ENCODE measurements around the gene ARMC2. TPM values are rescaled to one million over a fixed set of nuclear protein-coding genes. Genes with fewer than 3 reads are reported as not detected.

ARMC2 gene
- polyA plus RNA-seq, 1 of the 3 experiments (the other 2 are of a cell fraction), result 2.4 TPM

GRCh38 chr6:108866798-108867197 lies 18.6 kb downstream of the ARMC2 start (continued):
- no peak for TF ChIP-seq USF1 (IDR thresholded peaks at IDR 0.05; ENCODE audit: borderline replicate concordance, low read depth)
- TF ChIP-seq GABPA (IDR thresholded peaks at IDR 0.05; ENCODE audit: low read depth), result no peak
- TF ChIP-seq POLR2AphosphoS5 (IDR thresholded peaks at IDR 0.05; ENCODE audit: low read depth, low read length), result no peak
- TF ChIP-seq ZBTB33 (IDR thresholded peaks at IDR 0.05; ENCODE audit: borderline replicate concordance, low read depth), result no peak

- no peak for TF ChIP-seq IRF3 (IDR thresholded peaks at IDR 0.05; ENCODE audit: low read depth, low read length)
- TF ChIP-seq GATA2 (CRISPR knock-in tag; IDR thresholded peaks at IDR 0.05), result no peak
- no peak for TF ChIP-seq USF1 (IDR thresholded peaks at IDR 0.05; ENCODE audit: borderline replicate concordance, low read depth)
- TF ChIP-seq USF2 (IDR thresholded peaks at IDR 0.05; ENCODE audit: borderline replicate concordance, low read depth, low read length), result no peak
- no peak for TF ChIP-seq GABPA (IDR thresholded peaks at IDR 0.05; ENCODE audit: low read depth)
- TF ChIP-seq RCOR1 (IDR thresholded peaks at IDR 0.05; ENCODE audit: low read length), result no peak
- no peak for TF ChIP-seq NFIC (IDR thresholded peaks at IDR 0.05; ENCODE audit: borderline replicate concordance)
- TF ChIP-seq CHD2 (IDR thresholded peaks at IDR 0.05; ENCODE audit: low read length, partially characterized antibody), result no peak
- TF ChIP-seq REST (IDR thresholded peaks at IDR 0.05; ENCODE audit: low read depth, low read length), result no peak
- no peak for TF ChIP-seq FOXJ3 (CRISPR knock-in tag; IDR thresholded peaks at IDR 0.05)
- no peaks in the 10 kb centered on the region for H3K79me2 ChIP-seq (ENCODE audit: insufficient read depth)
- no peak overlapping the region for H2AFZ ChIP-seq (ENCODE audit: low read depth)
- H3K4me3 ChIP-seq (ENCODE audit: low read depth in 2 of 2, low read length in 1 of 2), result no peak overlapping the region
- H3K9me3 ChIP-seq, result no peaks in the 10 kb centered on the region
- no peak for DNase-seq
- POLR2A ChIA-PET, result no interaction called here
- 98% methylated on average over 8 of the region's 8 CpGs for WGBS (ENCODE audit: low lambda C conversion rate)
- no peaks in the 10 kb centered on the region for H4K20me1 ChIP-seq (ENCODE audit: insufficient read depth)
- no peaks in the 10 kb centered on the region for H3K27me3 ChIP-seq (ENCODE audit: insufficient read depth)
- H3K4me2 ChIP-seq, result no peak overlapping the region
- H3K36me3 ChIP-seq (replicated peaks in 1 of 2; ENCODE audit: control insufficient read depth in 1 of 2, insufficient read depth in 2 of 2, low read length in 1 of 2), result no peaks in the 10 kb centered on the region
- CTCF ChIA-PET, result interaction anchor here (0.7 to 1.5 kb wide), 2 partner anchors 8 to 25 kb away, joined by 3 read pairs; no protein-coding TSS in a partner anchor
- no peak overlapping the region for H3K27ac ChIP-seq (ENCODE audit: low read depth in 2 of 2, low read length in 1 of 2)
- no peaks in the 10 kb centered on the region for H3K9me2 ChIP-seq
- H3F3A ChIP-seq (replicated peaks; ENCODE audit: insufficient read depth), result no peaks in the 10 kb centered on the region
- no peaks in the 10 kb centered on the region for H3K4me1 ChIP-seq (ENCODE audit: control insufficient read depth in 1 of 2, insufficient read depth in 2 of 2, low read depth in 1 of 2, low read length in 1 of 2)
- no peak overlapping the region for H3K9ac ChIP-seq
These were observed 20.4 kb downstream of the ARMC2 start for GRCh38 chr6:108868647-108869046.
